Fibroblast of villous mesenchyme (primary cell): ENCODE results near the gene OGG1. TPM values are rescaled to one million over a fixed set of nuclear protein-coding genes. Genes with fewer than 3 reads are reported as not detected.

Experiments used
- DNase-seq: peaks from one replicate; pipeline ENCODE4 v3.0.0-alpha.2; 2010; ENCODE audit warnings: low read depth
- H3K4me3 ChIP-seq: 2 replicates; pipeline ENCODE4 v1.5.1; 2011; ENCODE audit warnings: low read depth, mild to moderate bottlenecking, low read length
- CTCF ChIP-seq: IDR thresholded peaks from 2 replicates; pipeline ENCODE4 v1.5.1; 2012; ENCODE audit warnings: low read depth, mild to moderate bottlenecking, low read length; ENCODE audit not compliant: insufficient read depth
- total RNA-seq: library from RNA; depleted of rRNA; stranded (reverse); fragments of >200 nt; gene quantifications from 2 replicates; pipeline ENCODE4 v1.2.3, GENCODE V29; 2012

The OGG1 gene
- total RNA-seq, 1 donor, result 19.0 TPM

- no peak for DNase-seq
- no peak for TF ChIP-seq CTCF
- H3K4me3 ChIP-seq, result no peak overlapping the region
Observed at GRCh38 chr3:9716801-9717555, 32.8 kb upstream of the OGG1 start.

GRCh38 chr3:9717563-9717962 lies 32.2 kb upstream of the OGG1 start:
- no peak for DNase-seq
- no peak overlapping the region for H3K4me3 ChIP-seq
- no peak for TF ChIP-seq CTCF

- no peak for TF ChIP-seq CTCF
- H3K4me3 ChIP-seq, result no peak overlapping the region
- DNase-seq, result no peak
Observed at GRCh38 chr3:9718118-9718517, 31.6 kb upstream of the OGG1 start.

- H3K4me3 ChIP-seq, result no peak overlapping the region
- TF ChIP-seq CTCF, result no peak
- DNase-seq, result no peak
Observed at GRCh38 chr3:9721015-9721699, 28.6 kb upstream of the OGG1 start.

- no peak for DNase-seq
- TF ChIP-seq CTCF, result no peak
- H3K4me3 ChIP-seq, result no peak overlapping the region
Observed at GRCh38 chr3:9721700-9722060, 28.1 kb upstream of the OGG1 start.

GRCh38 chr3:9725775-9726515 lies 23.8 kb upstream of the OGG1 start:
- TF ChIP-seq CTCF, result no peak
- no peak overlapping the region for H3K4me3 ChIP-seq
- no peak for DNase-seq
